ENCODE data around the gene SPAG5. TPM values are rescaled to one million over a fixed set of nuclear protein-coding genes. Genes with fewer than 3 reads are reported as not detected.

SPAG5 gene
- total RNA-seq, 6 experiments from 2014 or later = 29.2 to 73.3 (median 69.4) TPM

GRCh38 chr17:28532050-28532960, 66.5 kb downstream of the SPAG5 start:
- peaks cover 48% of the 10 kb centered on the region for H3K4me1 Mint-ChIP-seq (ENCODE audit: low read depth)
- no peaks in the 10 kb centered on the region for H3K36me3 Mint-ChIP-seq (ENCODE audit: low read depth)
- TF ChIP-seq CTCF (IDR thresholded peaks at IDR 0.05) = no peak
- no peaks in the 10 kb centered on the region for H3K9me3 Mint-ChIP-seq
- no peak for DNase-seq
- H3K4me3 Mint-ChIP-seq = no peak overlapping the region
- H3K27ac Mint-ChIP-seq = peak overlapping the region; percentile 33; the same call in 1 of the 2 replicates
- H3K27me3 Mint-ChIP-seq (ENCODE audit: insufficient read depth) = peaks cover 11% of the 10 kb centered on the region

- H3K4me3 Mint-ChIP-seq = no peak overlapping the region
- TF ChIP-seq CTCF (IDR thresholded peaks at IDR 0.05) = no peak
- H3K27ac Mint-ChIP-seq = no peak overlapping the region
- no peak for DNase-seq
- no peaks in the 10 kb centered on the region for H3K9me3 Mint-ChIP-seq
- no peaks in the 10 kb centered on the region for H3K36me3 Mint-ChIP-seq (ENCODE audit: low read depth)
- peaks cover 57% of the 10 kb centered on the region for H3K4me1 Mint-ChIP-seq (ENCODE audit: low read depth)
- peaks cover 9% of the 10 kb centered on the region for H3K27me3 Mint-ChIP-seq (ENCODE audit: insufficient read depth)
These were observed 67.9 kb downstream of the SPAG5 start for GRCh38 chr17:28530926-28531325.

GRCh38 chr17:28530250-28530649, 68.6 kb downstream of the SPAG5 start:
- H3K36me3 Mint-ChIP-seq (ENCODE audit: low read depth) = no peaks in the 10 kb centered on the region
- H3K27ac Mint-ChIP-seq = no peak overlapping the region
- TF ChIP-seq CTCF (IDR thresholded peaks at IDR 0.05) = no peak
- peaks cover 9% of the 10 kb centered on the region for H3K27me3 Mint-ChIP-seq (ENCODE audit: insufficient read depth)
- no peak overlapping the region for H3K4me3 Mint-ChIP-seq
- H3K4me1 Mint-ChIP-seq (ENCODE audit: low read depth) = peaks cover 64% of the 10 kb centered on the region
- DNase-seq = no peak
- no peaks in the 10 kb centered on the region for H3K9me3 Mint-ChIP-seq

- H3K4me3 Mint-ChIP-seq = no peak overlapping the region
- no peak overlapping the region for H3K27ac Mint-ChIP-seq
- H3K36me3 Mint-ChIP-seq (ENCODE audit: low read depth) = no peaks in the 10 kb centered on the region
- H3K4me1 Mint-ChIP-seq (ENCODE audit: low read depth) = peaks cover 72% of the 10 kb centered on the region
- H3K9me3 Mint-ChIP-seq = no peaks in the 10 kb centered on the region
- peaks cover 5% of the 10 kb centered on the region for H3K27me3 Mint-ChIP-seq (ENCODE audit: insufficient read depth)
- TF ChIP-seq CTCF (IDR thresholded peaks at IDR 0.05) = no peak
- DNase-seq = no peak
These were observed 69.8 kb downstream of the SPAG5 start for GRCh38 chr17:28529013-28529400.

GRCh38 chr17:28528327-28529012, 70.4 kb downstream of the SPAG5 start:
- H3K4me3 Mint-ChIP-seq = no peak overlapping the region
- peaks cover 69% of the 10 kb centered on the region for H3K4me1 Mint-ChIP-seq (ENCODE audit: low read depth)
- H3K27ac Mint-ChIP-seq = no peak overlapping the region
- H3K36me3 Mint-ChIP-seq (ENCODE audit: low read depth) = no peaks in the 10 kb centered on the region
- no peak for DNase-seq
- no peak for TF ChIP-seq CTCF (IDR thresholded peaks at IDR 0.05)
- H3K27me3 Mint-ChIP-seq (ENCODE audit: insufficient read depth) = peaks cover 8% of the 10 kb centered on the region
- no peaks in the 10 kb centered on the region for H3K9me3 Mint-ChIP-seq
